GM03348 (cell line): ENCODE measurements around the gene PEAK1.
"Not testable (repeated sequence)": the region's sequence is repeated elsewhere in the genome, so short reads cannot be mapped to it uniquely, and the experiment has no call there.

ENCODE experiments used
- DNase-seq: peaks from one replicate; pipeline ENCODE4 v3.0.0; 2012; ENCODE audit warnings: low spot score

The PEAK1 gene

GRCh38 chr15:77221708-77222107 is 198.2 kb downstream of the PEAK1 start:
- no peak for DNase-seq

GRCh38 chr15:77221174-77221573 is 198.7 kb downstream of the PEAK1 start:
- DNase-seq = no peak

- DNase-seq = no peak
These were observed 200.1 kb downstream of the PEAK1 start for GRCh38 chr15:77219841-77220240.

GRCh38 chr15:77209221-77209620 is 210.7 kb downstream of the PEAK1 start:
- no peak for DNase-seq

- no peak for DNase-seq
These were observed 211.7 kb downstream of the PEAK1 start for GRCh38 chr15:77208241-77208640.

GRCh38 chr15:77201665-77202064 is 218.2 kb downstream of the PEAK1 start:
- no peak for DNase-seq

- DNase-seq = no peak
These were observed 223.5 kb downstream of the PEAK1 start for GRCh38 chr15:77196381-77196780.

- no peak for DNase-seq
These were observed 224.3 kb downstream of the PEAK1 start for GRCh38 chr15:77195586-77195985.

- DNase-seq = no peak
These were observed 227.5 kb downstream of the PEAK1 start for GRCh38 chr15:77192451-77192850.

- DNase-seq = no peak
These were observed 228.6 kb downstream of the PEAK1 start for GRCh38 chr15:77191230-77191834.

GRCh38 chr15:77187751-77188464 is 232.0 kb downstream of the PEAK1 start:
- DNase-seq = peak; percentile 44

GRCh38 chr15:77186594-77187011 is 233.3 kb downstream of the PEAK1 start:
- DNase-seq = peak; percentile 26

- DNase-seq = no peak
These were observed 234.6 kb downstream of the PEAK1 start for GRCh38 chr15:77185242-77185785.

- DNase-seq = not testable (repeated sequence)
These were observed 235.6 kb downstream of the PEAK1 start for GRCh38 chr15:77184352-77184751.

- DNase-seq = no peak
These were observed 236.8 kb downstream of the PEAK1 start for GRCh38 chr15:77183066-77183465.

GRCh38 chr15:77181305-77182074 is 238.4 kb downstream of the PEAK1 start:
- no peak for DNase-seq

GRCh38 chr15:77180757-77181156 is 239.1 kb downstream of the PEAK1 start:
- DNase-seq = peak; percentile 18

GRCh38 chr15:77180270-77180669 is 239.6 kb downstream of the PEAK1 start:
- no peak for DNase-seq

- no peak for DNase-seq
These were observed 240.3 kb downstream of the PEAK1 start for GRCh38 chr15:77179541-77179998.

GRCh38 chr15:77178411-77178810 is 241.5 kb downstream of the PEAK1 start:
- DNase-seq = no peak

GRCh38 chr15:77176148-77176547 is 243.8 kb downstream of the PEAK1 start:
- DNase-seq = not testable (repeated sequence)

GRCh38 chr15:77173487-77173886 is 246.4 kb downstream of the PEAK1 start:
- no peak for DNase-seq
